Spinal cord (tissue), 10 donors: Measurements from ENCODE around the gene ADAMTSL2. TPM values are rescaled to one million over a fixed set of nuclear protein-coding genes. Genes with fewer than 3 reads are reported as not detected.
A peak's percentile ranks its signal among the peaks of the same experiment; 100 is the strongest.

ENCODE experiments used
- DNase-seq, 6 donors: peaks; one replicate each; pipeline versions ENCODE4 v3.0.0 to v3.0.0-alpha.2; 2013 to 2015; ENCODE audit warnings: low spot score in 6 of 6, low read depth in 4 of 6
- H3K27ac ChIP-seq: one replicate; pipeline ENCODE4 v1.5.1; 2013; ENCODE audit warnings: low read depth, low read length, control low read depth
- H3K27me3 ChIP-seq: one replicate; pipeline ENCODE4 v1.6.1; 2013; ENCODE audit warnings: low read length; ENCODE audit not compliant: control insufficient read depth, insufficient read depth
- H3K36me3 ChIP-seq: one replicate; pipeline ENCODE4 v1.6.1; 2013; ENCODE audit warnings: low read length; ENCODE audit not compliant: control insufficient read depth, insufficient read depth
- H3K4me1 ChIP-seq: one replicate; pipeline ENCODE4 v1.6.1; 2013; ENCODE audit warnings: low read length; ENCODE audit not compliant: control insufficient read depth, insufficient read depth
- H3K4me3 ChIP-seq: one replicate; pipeline ENCODE4 v1.5.1; 2013; ENCODE audit warnings: low read depth, low read length, control low read depth
- H3K9me3 ChIP-seq: one replicate; pipeline ENCODE4 v1.6.1; 2013; ENCODE audit warnings: low read length; ENCODE audit not compliant: control insufficient read depth, insufficient read depth
- WGBS: methylation state at CpG from one replicate; pipeline ENCODE4 v1.1.5; 2013; ENCODE audit warnings: missing lambda C conversion rate; ENCODE audit not compliant: insufficient coverage; 5-methylcytosine and 5-hydroxymethylcytosine counted together
- polyA plus RNA-seq, 2 donors: library from polyadenylated mRNA; unstranded; fragments of 120-200 nt; gene quantifications; one replicate each; pipeline ENCODE4 v1.2.1, GENCODE V29; 2013; ENCODE audit not compliant: insufficient read length in 2 of 2
- total RNA-seq, 2 donors: library from RNA; depleted of rRNA in 1 of 2; stranded (reverse); fragments of 120-200 nt in 1 of 2; fragments of >200 nt in 1 of 2; gene quantifications; one replicate each; pipeline versions ENCODE4 v1.2.3 to v1.2.4, GENCODE V29; 2013 to 2014
- donor health status: healthy.

Gene ADAMTSL2
- total and polyA plus RNA-seq, 4 donors: 3.7 to 9.0 (median 7.8) TPM

DNA sequence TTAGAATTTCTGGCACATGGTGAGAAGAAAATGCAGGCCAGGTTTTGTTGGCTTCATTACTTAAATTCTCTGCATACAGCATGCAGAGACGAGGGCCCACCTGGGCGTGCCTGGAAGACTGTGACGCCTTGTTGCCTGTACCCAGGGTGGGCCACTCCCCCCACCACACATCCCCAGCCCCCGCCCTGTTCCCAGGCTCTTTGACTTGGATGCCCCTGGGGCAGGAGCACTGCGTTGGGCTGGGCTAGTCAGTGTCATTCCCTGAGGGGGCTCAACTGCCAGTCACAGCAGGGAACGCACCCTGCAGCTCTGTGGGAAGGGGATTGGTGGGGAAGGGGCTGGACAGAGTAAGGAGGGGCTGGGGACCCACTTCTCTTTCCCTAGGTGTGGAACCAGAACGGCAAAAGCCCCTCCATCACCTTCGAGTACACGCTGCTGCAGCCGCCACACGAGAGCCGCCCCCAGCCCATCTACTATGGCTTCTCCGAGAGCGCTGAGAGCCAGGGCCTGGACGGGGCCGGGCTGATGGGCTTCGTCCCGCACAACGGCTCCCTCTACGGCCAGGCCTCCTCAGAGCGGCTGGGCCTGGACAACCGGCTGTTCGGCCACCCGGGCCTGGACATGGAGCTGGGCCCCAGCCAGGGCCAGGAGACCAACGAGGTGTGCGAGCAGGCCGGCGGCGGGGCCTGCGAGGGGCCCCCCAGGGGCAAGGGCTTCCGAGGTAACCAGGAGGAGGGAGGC lies 19.6 kb downstream of the ADAMTSL2 start:
- 69% methylated on average over 29 of the region's 31 CpGs for WGBS
- DNase-seq: no peak

DNA sequence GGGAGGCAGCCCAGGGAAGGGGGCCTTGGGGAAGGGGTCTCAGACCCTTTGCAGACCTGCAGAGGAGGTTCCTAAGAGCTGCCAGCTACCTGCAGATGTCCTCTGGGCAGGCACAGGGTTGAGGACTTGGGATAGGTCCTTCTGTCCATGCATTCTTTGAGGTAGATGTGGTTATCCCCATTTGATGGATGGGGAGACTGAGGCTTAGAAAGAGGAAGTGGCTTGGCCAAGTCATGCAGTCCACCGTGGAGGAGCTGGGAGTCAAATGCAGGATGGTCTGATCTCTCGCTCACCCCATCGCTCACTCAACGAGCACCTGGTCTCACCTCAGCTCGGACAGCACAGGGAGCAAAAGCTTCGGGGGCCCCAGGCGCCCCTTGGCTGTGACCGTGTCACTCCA lies 20.2 kb downstream of the ADAMTSL2 start:
- peaks cover 32% of the 10 kb centered on the region for H3K4me1 ChIP-seq
- H3K36me3 ChIP-seq: peaks cover 24% of the 10 kb centered on the region
- no peaks in the 10 kb centered on the region for H3K27me3 ChIP-seq
- H3K4me3 ChIP-seq: no peak overlapping the region
- 96% methylated on average over 8 of the region's 8 CpGs for WGBS
- no peak for DNase-seq
- no peaks in the 10 kb centered on the region for H3K9me3 ChIP-seq
- no peak overlapping the region for H3K27ac ChIP-seq

More for the DNA sequence above, 19.6 kb downstream of the ADAMTSL2 start:
- Histone ChIP-seq H3K4me3 (no peak overlapping the region), H3K4me1 (peaks cover 29% of the 10 kb centered on the region), H3K27me3 (no peaks in the 10 kb centered on the region), H3K9me3 (no peaks in the 10 kb centered on the region), H3K36me3 (peaks cover 24% of the 10 kb centered on the region), H3K27ac (no peak overlapping the region)

DNA sequence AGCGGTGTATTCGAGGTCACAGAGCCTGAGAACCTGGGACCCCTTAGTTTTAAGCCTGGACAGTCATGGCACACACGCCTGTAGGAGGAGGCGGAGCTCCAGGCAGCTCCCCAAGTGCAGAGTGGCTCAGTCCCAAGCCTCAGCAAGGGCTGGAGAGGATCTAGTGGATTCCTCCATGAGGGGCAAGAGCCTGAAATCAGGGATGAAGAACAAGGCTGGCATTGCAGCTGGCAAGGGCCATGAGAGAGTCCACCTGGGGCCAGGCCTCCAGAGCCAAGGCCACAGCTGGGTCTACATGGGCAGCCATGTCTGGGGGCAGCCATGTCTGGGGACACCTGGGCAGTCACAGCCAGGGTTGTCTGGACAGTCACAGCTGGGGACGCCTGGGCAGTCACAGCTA lies 21.9 kb downstream of the ADAMTSL2 start:
- H3K36me3 ChIP-seq: peaks cover 28% of the 10 kb centered on the region
- H3K4me1 ChIP-seq: peaks cover 47% of the 10 kb centered on the region
- H3K27me3 ChIP-seq: no peaks in the 10 kb centered on the region
- no peak overlapping the region for H3K27ac ChIP-seq
- no peak for DNase-seq
- no peaks in the 10 kb centered on the region for H3K9me3 ChIP-seq
- H3K4me3 ChIP-seq: no peak overlapping the region
- WGBS: 85% methylated on average over 5 of the region's 5 CpGs

DNA sequence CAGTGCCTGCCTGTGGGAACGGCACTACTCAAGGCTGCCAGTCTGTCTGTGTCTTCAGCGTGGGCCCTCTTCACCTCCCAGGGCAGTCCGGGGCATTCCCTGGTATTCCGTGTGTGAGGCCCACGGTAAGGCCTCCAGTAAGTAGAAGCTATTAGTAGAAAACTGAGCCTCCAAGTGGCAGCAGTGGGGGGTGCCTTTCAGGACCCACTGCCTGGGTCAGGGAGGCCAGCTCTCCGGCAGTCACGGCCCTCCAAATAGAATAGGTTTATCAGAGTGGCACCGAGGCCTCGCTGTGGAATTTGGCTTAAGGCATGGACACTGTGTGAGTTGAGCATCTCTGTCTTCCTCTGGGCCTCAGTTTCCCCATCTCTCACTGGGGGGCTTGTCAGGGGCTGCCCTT lies 23.1 kb downstream of the ADAMTSL2 start:
- WGBS: 90% methylated on average over 8 of the region's 9 CpGs
- H3K9me3 ChIP-seq: no peaks in the 10 kb centered on the region
- peaks cover 47% of the 10 kb centered on the region for H3K4me1 ChIP-seq
- no peak for DNase-seq
- H3K27ac ChIP-seq: no peak overlapping the region
- H3K36me3 ChIP-seq: peaks cover 28% of the 10 kb centered on the region
- H3K4me3 ChIP-seq: no peak overlapping the region
- no peaks in the 10 kb centered on the region for H3K27me3 ChIP-seq

DNA sequence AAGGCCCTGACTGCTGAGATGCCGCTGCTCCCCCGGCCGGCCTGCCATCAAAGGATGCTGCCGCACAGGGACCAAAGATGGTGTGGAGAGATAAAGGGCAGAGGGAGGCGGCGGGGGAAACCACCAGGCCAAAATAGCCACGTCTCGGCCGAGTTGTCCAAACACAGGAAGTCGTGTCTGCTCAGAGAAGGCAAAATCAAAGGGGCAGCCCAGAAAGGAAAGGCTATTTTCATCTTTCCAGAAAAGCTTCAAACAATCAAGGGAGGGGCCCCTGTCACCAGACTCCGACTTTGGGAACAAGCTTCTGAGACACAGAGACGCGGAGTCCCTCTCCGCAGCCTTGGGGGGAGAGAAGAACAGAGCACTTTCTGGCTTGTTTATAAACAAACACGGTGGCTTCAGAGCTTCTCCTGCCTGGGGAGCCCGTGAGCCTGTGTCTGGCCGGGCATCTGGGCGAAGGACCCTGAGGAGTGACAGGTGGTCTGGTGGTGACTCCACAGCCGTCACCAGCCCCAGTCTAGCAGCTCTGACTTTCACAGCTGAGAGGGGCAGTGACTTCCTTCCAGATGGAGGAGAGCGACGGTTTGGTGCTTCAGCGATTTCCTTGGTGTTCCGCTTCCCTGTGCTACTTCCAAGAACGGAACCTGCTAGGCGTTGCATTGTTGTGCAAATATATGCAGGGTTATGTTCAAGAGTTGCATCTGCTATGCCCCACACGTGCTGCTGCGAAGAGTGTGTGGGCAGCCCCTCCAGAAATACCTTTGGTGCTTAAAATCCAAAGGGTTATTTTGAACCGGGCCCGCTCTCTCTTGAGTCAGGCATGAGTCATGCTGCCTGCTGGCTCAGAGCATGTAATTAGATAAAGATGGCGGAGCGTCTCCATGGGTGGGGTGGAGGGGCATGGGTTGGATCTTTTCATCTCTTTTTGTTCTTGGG lies 24.0 kb downstream of the ADAMTSL2 start:
- 38% methylated on average over 31 of the region's 31 CpGs for WGBS

DNA sequence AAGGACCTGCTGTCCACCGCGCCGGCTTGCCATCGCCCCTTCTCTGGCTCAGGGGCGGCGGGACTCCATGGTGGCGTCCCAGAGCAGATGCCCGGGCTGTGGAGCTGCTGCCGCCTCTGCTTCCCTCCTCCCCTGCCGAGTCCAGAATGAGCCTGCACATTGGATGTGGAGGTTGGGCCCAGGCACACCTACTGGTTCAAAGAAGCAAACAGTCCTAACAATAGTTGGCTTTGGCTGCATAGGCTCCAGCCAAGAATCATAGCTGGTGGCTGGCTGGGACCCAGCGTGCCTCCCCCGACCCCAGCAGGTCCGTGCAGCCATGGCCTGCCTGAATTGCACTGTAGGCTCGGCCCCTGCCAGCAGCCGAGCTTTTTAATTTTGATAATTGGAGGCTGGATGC lies 25.8 kb downstream of the ADAMTSL2 start:
- peaks cover 5% of the 10 kb centered on the region for H3K27me3 ChIP-seq
- H3K9me3 ChIP-seq: no peaks in the 10 kb centered on the region
- 53% methylated on average over 13 of the region's 15 CpGs for WGBS
- H3K4me1 ChIP-seq: peaks cover 62% of the 10 kb centered on the region
- no peak overlapping the region for H3K27ac ChIP-seq
- peak in 2 of 6 donors; percentile 30 to 63 for DNase-seq
- H3K4me3 ChIP-seq: no peak overlapping the region
- peaks cover 21% of the 10 kb centered on the region for H3K36me3 ChIP-seq

More for the DNA sequence above, 24.0 kb downstream of the ADAMTSL2 start:
- Histone ChIP-seq H3K9me3 (no peaks in the 10 kb centered on the region), H3K27me3 (no peaks in the 10 kb centered on the region), H3K4me3 (no peak overlapping the region), H3K4me1 (peaks cover 52% of the 10 kb centered on the region), H3K36me3 (peaks cover 28% of the 10 kb centered on the region), H3K27ac (peak overlapping the region; percentile 64)
- DNase-seq: peak in 2 of 6 donors; percentile 37 to 75

DNA sequence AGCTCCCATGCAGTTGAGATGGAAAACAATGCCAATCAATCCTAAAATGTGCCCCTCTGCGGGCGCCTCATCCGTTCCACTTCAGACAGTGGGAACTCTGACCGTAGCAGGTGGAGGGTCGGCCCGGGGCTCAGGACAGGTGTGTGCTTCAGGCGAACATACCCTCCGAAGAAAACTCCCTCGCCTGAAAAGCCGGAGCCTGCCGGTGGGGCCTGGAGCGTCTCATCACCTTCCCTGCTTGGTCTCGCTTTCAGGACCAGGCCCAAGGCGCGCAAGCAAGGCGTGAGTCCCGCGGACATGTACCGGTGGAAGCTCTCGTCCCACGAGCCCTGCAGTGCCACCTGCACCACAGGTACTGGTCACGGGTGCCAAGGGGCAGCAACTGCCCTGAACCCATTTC lies 26.4 kb downstream of the ADAMTSL2 start:
- H3K4me3 ChIP-seq: no peak overlapping the region
- no peak overlapping the region for H3K27ac ChIP-seq
- DNase-seq: no peak
- H3K36me3 ChIP-seq: peaks cover 14% of the 10 kb centered on the region
- peaks cover 5% of the 10 kb centered on the region for H3K27me3 ChIP-seq
- H3K9me3 ChIP-seq: no peaks in the 10 kb centered on the region
- 98% methylated on average over 22 of the region's 22 CpGs for WGBS
- H3K4me1 ChIP-seq: peaks cover 63% of the 10 kb centered on the region

DNA sequence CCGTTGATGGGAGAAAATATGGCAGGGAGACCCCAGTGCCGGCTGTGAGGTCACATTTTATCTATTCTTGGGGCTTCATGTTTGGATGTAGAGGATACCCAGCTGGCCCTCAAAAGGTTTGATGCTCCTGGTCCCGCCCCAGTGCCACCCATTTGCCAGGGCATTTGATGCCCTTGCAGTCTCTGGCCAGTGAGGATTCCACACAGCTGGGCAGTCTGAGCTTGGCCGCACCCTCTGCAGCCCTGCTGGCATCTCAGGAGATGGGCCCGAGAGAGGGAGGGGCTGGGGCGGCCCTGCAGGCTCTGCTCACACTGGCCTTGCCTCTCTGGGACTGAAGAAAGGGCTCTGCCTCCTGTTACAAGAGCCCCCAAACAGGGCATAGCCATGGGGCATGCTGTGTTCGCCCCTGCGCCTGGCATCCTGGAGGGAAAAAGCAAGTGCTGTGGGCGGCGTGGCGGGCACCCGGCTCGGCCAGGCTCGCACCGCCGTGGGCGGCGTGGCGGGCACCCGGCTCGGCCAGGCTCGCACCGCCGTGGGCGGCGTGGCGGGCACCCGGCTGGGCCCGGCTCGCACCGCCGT lies 27.6 kb downstream of the ADAMTSL2 start:
- Histone ChIP-seq H3K4me1 (peaks cover 61% of the 10 kb centered on the region), H3K9me3 (no peaks in the 10 kb centered on the region), H3K36me3 (peaks cover 13% of the 10 kb centered on the region), H3K4me3 (no peak overlapping the region), H3K27ac (no peak overlapping the region), H3K27me3 (peaks cover 5% of the 10 kb centered on the region)
- WGBS: 97% methylated on average over 32 of the region's 32 CpGs
- no peak for DNase-seq

DNA sequence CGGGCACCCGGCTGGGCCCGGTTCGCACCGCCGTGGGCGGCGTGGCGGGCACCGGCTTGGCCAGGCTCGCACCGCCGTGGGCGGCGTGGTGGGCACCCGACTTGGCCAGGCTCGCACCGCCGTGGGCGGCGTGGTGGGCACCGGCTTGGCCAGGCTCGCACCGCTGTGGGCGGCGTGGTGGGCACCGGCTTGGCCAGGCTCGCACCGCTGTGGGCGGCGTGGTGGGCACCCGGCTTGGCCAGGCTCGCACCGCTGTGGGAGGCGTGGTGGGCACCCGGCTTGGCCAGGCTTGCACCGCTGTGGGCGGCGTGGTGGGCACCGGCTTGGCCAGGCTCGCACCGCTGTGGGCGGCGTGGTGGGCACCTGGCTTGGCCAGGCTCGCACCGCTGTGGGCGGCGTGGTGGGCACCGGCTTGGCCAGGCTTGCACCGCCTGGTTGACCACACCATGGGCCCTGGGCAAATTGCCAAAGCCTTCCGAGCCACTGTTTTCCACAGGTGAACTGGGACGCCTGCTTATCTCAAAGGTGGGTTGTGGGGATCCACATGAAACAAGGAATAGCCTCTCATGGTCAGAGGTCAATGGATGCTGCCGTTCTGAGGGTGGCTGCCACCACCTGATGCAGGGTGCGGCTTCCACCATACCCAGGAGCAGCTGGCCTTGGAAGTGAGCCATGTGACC lies 28.2 kb downstream of the ADAMTSL2 start:
- H3K9me3 ChIP-seq: no peaks in the 10 kb centered on the region
- H3K4me3 ChIP-seq: no peak overlapping the region
- H3K27me3 ChIP-seq: peaks cover 5% of the 10 kb centered on the region
- peaks cover 6% of the 10 kb centered on the region for H3K36me3 ChIP-seq
- no peak overlapping the region for H3K27ac ChIP-seq
- DNase-seq: no peak
- 94% methylated on average over 48 of the region's 54 CpGs for WGBS
- H3K4me1 ChIP-seq: peaks cover 55% of the 10 kb centered on the region
